ENCODE measurements around the gene FUOM. TPM values are rescaled to one million over a fixed set of nuclear protein-coding genes. Genes with fewer than 3 reads are reported as not detected.

Gene FUOM
- polyA plus RNA-seq, 1 of the 3 experiments (the other 2 are of a cell fraction) = 32.5 TPM

- TF ChIP-seq RAD21 (IDR thresholded peaks at IDR 0.05; ENCODE audit: low read length) = no peak
- TF ChIP-seq ZBTB33 (IDR thresholded peaks at IDR 0.05; ENCODE audit: borderline replicate concordance, low read depth) = no peak
- TF ChIP-seq IRF3 (IDR thresholded peaks at IDR 0.05; ENCODE audit: low read depth, low read length) = no peak
- TF ChIP-seq TEAD4 (IDR thresholded peaks at IDR 0.05; ENCODE audit: borderline replicate concordance, insufficient read depth) = no peak
- no peak for TF ChIP-seq NRF1 (IDR thresholded peaks at IDR 0.05; ENCODE audit: low read depth, low read length)
- no peak for TF ChIP-seq POLR2AphosphoS5 (IDR thresholded peaks at IDR 0.05; ENCODE audit: low read depth, low read length)
- no peak for TF ChIP-seq YY1 (IDR thresholded peaks at IDR 0.05; ENCODE audit: low read depth)
- TF ChIP-seq CHD2 (IDR thresholded peaks at IDR 0.05; ENCODE audit: low read length, partially characterized antibody) = no peak
- no peak for TF ChIP-seq JUND (IDR thresholded peaks at IDR 0.05)
- no peak for TF ChIP-seq USF1 (IDR thresholded peaks at IDR 0.05; ENCODE audit: borderline replicate concordance, low read depth)
- no peak for TF ChIP-seq GABPA (IDR thresholded peaks at IDR 0.05; ENCODE audit: low read depth)
- no peak for TF ChIP-seq FOXJ3 (CRISPR knock-in tag; IDR thresholded peaks at IDR 0.05)
- TF ChIP-seq RCOR1 (IDR thresholded peaks at IDR 0.05; ENCODE audit: low read length) = no peak
- no peak for TF ChIP-seq ELF1 (IDR thresholded peaks at IDR 0.05)
- no peak for TF ChIP-seq NFIC (IDR thresholded peaks at IDR 0.05; ENCODE audit: borderline replicate concordance)
- TF ChIP-seq RXRA (IDR thresholded peaks at IDR 0.05; ENCODE audit: borderline replicate concordance, low read depth) = no peak
- TF ChIP-seq EZH2phosphoT487 (IDR thresholded peaks at IDR 0.05; ENCODE audit: borderline replicate concordance, low read depth) = no peak
- H3K9me3 ChIP-seq = no peaks in the 10 kb centered on the region
- H3K4me1 ChIP-seq (ENCODE audit: control insufficient read depth in 1 of 2, insufficient read depth in 2 of 2, low read depth in 1 of 2, low read length in 1 of 2) = peaks cover 0 to 36% of the 10 kb centered on the region in 2 experiments; a peak in 1 of 4 replicates
- H3K9ac ChIP-seq = no peak overlapping the region
- H3K9me2 ChIP-seq = no peaks in the 10 kb centered on the region
- H3K4me2 ChIP-seq = no peak overlapping the region
- no peak overlapping the region for H3K27ac ChIP-seq (ENCODE audit: low read depth in 2 of 2, low read length in 1 of 2)
- no peak for DNase-seq
- 100% methylated on average over 1 of the region's 3 CpGs for WGBS (ENCODE audit: low lambda C conversion rate)
- POLR2A ChIA-PET = no interaction called here
- CTCF ChIA-PET = interaction anchor here (0.9 to 9.1 kb wide), 2 partner anchors 9 to 27 kb away, joined by 4 to 73 read pairs; partner anchors contain the start of gene PRAP1
- H3K79me2 ChIP-seq (ENCODE audit: insufficient read depth) = no peaks in the 10 kb centered on the region
- H3K36me3 ChIP-seq (replicated peaks in 1 of 2; ENCODE audit: control insufficient read depth in 1 of 2, insufficient read depth in 2 of 2, low read length in 1 of 2) = peaks cover 0 to 3% of the 10 kb centered on the region in 2 experiments
- H3K27me3 ChIP-seq (ENCODE audit: insufficient read depth) = no peaks in the 10 kb centered on the region
- no peaks in the 10 kb centered on the region for H4K20me1 ChIP-seq (ENCODE audit: insufficient read depth)
- H3F3A ChIP-seq (replicated peaks; ENCODE audit: insufficient read depth) = no peaks in the 10 kb centered on the region
- H2AFZ ChIP-seq (ENCODE audit: low read depth) = no peak overlapping the region
- no peak overlapping the region for H3K4me3 ChIP-seq (ENCODE audit: low read depth in 2 of 2, low read length in 1 of 2)
These were observed 1.8 kb downstream of the FUOM start for GRCh38 chr10:133355991-133356390.

All from SK-N-SH (cell line).